Heart right ventricle (tissue), 16 donors: ENCODE results near the gene KNOP1. TPM values are rescaled to one million over a fixed set of nuclear protein-coding genes. Genes with fewer than 3 reads are reported as not detected.

Experiments
- ATAC-seq, 8 donors: fragments of 200-7000 bp; cut with Tn5 transposase; one replicate each; pipeline ENCODE4 v1.9.1; 2020; ENCODE audit warnings: mild to moderate bottlenecking in 8 of 8, moderate library complexity in 8 of 8, moderate number of reproducible peaks in 1 of 8
- DNase-seq, 2 donors: peaks; one replicate each; pipeline ENCODE4 v3.0.0-alpha.2; 2020
- H3K27ac ChIP-seq, 10 donors: fragments of 200-600 bp; sonication (generic) in 2 of 10; one replicate each; pipeline versions ENCODE4 v1.5.0 to v1.8.0; 2020 to 2022; ENCODE audit warnings: mild to moderate bottlenecking in 3 of 10
- H3K27me3 ChIP-seq, 7 donors: fragments of 200-600 bp; one replicate each; pipeline ENCODE4 v1.8.0; 2021 to 2022; ENCODE audit warnings: mild to moderate bottlenecking in 2 of 7
- H3K36me3 ChIP-seq, 9 donors: fragments of 200-600 bp; sonication (generic) in 1 of 9; one replicate each; pipeline versions ENCODE4 v1.5.0 to v1.8.0; 2020 to 2022; ENCODE audit warnings: mild to moderate bottlenecking in 2 of 9
- H3K4me1 ChIP-seq, 9 donors: fragments of 200-600 bp; sonication (generic) in 1 of 9; one replicate each; pipeline versions ENCODE4 v1.5.0 to v1.8.0; 2020 to 2022; ENCODE audit warnings: mild to moderate bottlenecking in 4 of 9
- H3K4me3 ChIP-seq, 10 donors: fragments of 200-600 bp; sonication (generic) in 2 of 10; one replicate each; pipeline versions ENCODE4 v1.5.0 to v1.8.0; 2020 to 2022; ENCODE audit warnings: mild to moderate bottlenecking in 7 of 10, moderate library complexity in 2 of 10
- H3K9me3 ChIP-seq, 11 donors: fragments of 200-600 bp in 10 of 11; sonication (generic) in 2 of 11; one replicate each; pipeline versions ENCODE4 v1.5.0 to v1.8.0; 2013 to 2022; ENCODE audit warnings: mild to moderate bottlenecking in 2 of 11, control low read depth in 1 of 11, moderate library complexity in 1 of 11
- CTCF ChIP-seq, 9 donors: fragments of 200-600 bp; sonication (generic) in 2 of 9; IDR thresholded peaks; one replicate each; pipeline versions ENCODE4 v1.5.0 to v1.8.0; 2021 to 2022; ENCODE audit warnings: antibody characterized with exemption in 9 of 9, mild to moderate bottlenecking in 5 of 9, moderate library complexity in 1 of 9
- WGBS, 2 donors: extraction: QIAGEN DNeasy Blood & Tissue Kit; methylation state at CpG; one replicate each; pipeline ENCODE4 v1.1.7; 2013; ENCODE audit warnings: inconsistent platforms in 1 of 2; 5-methylcytosine and 5-hydroxymethylcytosine counted together
- intact Hi-C, 10 donors: fragments of 100-400 bp; cut with DNase I; formaldehyde crosslinking; loops; one replicate each; pipeline versions ENCODE4 v1.11.1 to v1.14.2; 2022
- polyA plus RNA-seq, 2 donors: library from polyadenylated mRNA; stranded (reverse); fragments of 200-250 nt; gene quantifications; one replicate each; pipeline ENCODE4 v1.2.3, GENCODE V29; 2013
- total RNA-seq, 10 donors: library from RNA; stranded (reverse); fragmentation: NEBNext Ultra II Directional in 3 of 10; extraction: Animal tissue kit (Norgen Biotek cat#: 25700) in 3 of 10; gene quantifications; one replicate each; pipeline versions ENCODE4 v1.2.1 to v1.2.4, GENCODE V29; 2021 to 2023
- donor health status: Arrhythmogenic right ventricular cardiomyopathy.
- donor health status: ischemic (EF 13 %, LVEDD 7.1; RV severe dilation, severe dysfunction).
- donor health status: healthy with polysubstance abuse.
- donor health status: DM: no; HTN: yes; CAD: no.
- donor health status: DM: no; HTN: no; CAD: no.
- donor health status: ischemic (EF 25% LVEDD 6.9; RV normal size, moderate dysfunction).
- donor health status: ischemic (EF 25% LVEDD 5.7; RV mildly dilated, moderate dysfunction).
- donor health status: healthy.
- donor health status: DM: yes; HTN: yes; CAD: no.
- donor health status: Ischemic cardiomyopathy.
- donor health status: ischemic (EF 35%, LVEDD 5.7; RV mildly dilated, moderate dysfunction).
- donor health status: nonischemic (EF 11% LVEDD 7.7; RV severe dilation, severe dysfunction).
- donor health status: DM: yes; HTN: yes; CAD: no.
- donor health status: PGD.
- donor health status: ischemic (EF 29% LVEDD 5.4; RV normal size, mild dysfunction).
- donor health status: nonischemic (EF 23%, LVEDD 6.1; RV moderate dilation, normal function).

KNOP1 gene
- total and polyA plus RNA-seq, 12 donors: 4.5 to 25.7 (median 6.7) TPM

- DNase-seq (no peak), ATAC-seq (no peak)
- Histone ChIP-seq H3K27ac (no peak overlapping the region), H3K27me3 (no peaks in the 10 kb centered on the region), H3K4me1 (peaks cover 0 to 56% (median 43%) of the 10 kb centered on the region in 9 donors), H3K36me3 (peaks cover 0 to 50% (median 7%) of the 10 kb centered on the region in 9 donors), H3K4me3 (no peak overlapping the region), H3K9me3 (no peaks in the 10 kb centered on the region)
- intact Hi-C loops: loop anchor here in 3 of 10 donors (5.0 to 10.0 kb wide), 3 partner anchors 69 to 171 kb away; partner anchors contain the start of gene GPRC5B (in 1 of the 3)
- WGBS, 2 donors: 94 to 96% methylated on average over 6 of the region's 6 CpGs
- TF ChIP-seq CTCF (IDR thresholded peaks at IDR 0.05): no peak
Observed at GRCh38 chr16:19713697-19714096, 4.3 kb downstream of the KNOP1 start.

GRCh38 chr16:19712418-19713058 is 5.5 kb downstream of the KNOP1 start:
- Histone ChIP-seq H3K4me1 (peaks cover 0 to 63% (median 43%) of the 10 kb centered on the region in 9 donors), H3K4me3 (no peak overlapping the region), H3K27ac (peak overlapping the region in 1 of 10 donors; percentile 76), H3K27me3 (no peaks in the 10 kb centered on the region), H3K36me3 (peaks cover 0 to 55% (median 7%) of the 10 kb centered on the region in 9 donors), H3K9me3 (no peaks in the 10 kb centered on the region)
- no peak for TF ChIP-seq CTCF (IDR thresholded peaks at IDR 0.05)
- no peak for DNase-seq
- no peak for ATAC-seq
- WGBS, 2 donors: 90 to 95% methylated on average over 11 of the region's 11 CpGs
- intact Hi-C loops: loop anchor here in 3 of 10 donors (5.0 to 10.0 kb wide), 3 partner anchors 68 to 172 kb away; partner anchors contain the start of gene GPRC5B (in 1 of the 3)

- peaks cover 0 to 62% (median 7%) of the 10 kb centered on the region in 9 donors for H3K36me3 ChIP-seq
- no peaks in the 10 kb centered on the region for H3K27me3 ChIP-seq
- peak overlapping the region in 9 of 10 donors; percentile 52 to 87 (median 76) for H3K27ac ChIP-seq
- H3K9me3 ChIP-seq: no peaks in the 10 kb centered on the region
- DNase-seq (no peak), ATAC-seq (no peak)
- H3K4me3 ChIP-seq: no peak overlapping the region
- WGBS, 2 donors: 90 to 97% methylated on average over 12 of the region's 12 CpGs
- H3K4me1 ChIP-seq: peaks cover 0 to 55% (median 37%) of the 10 kb centered on the region in 9 donors
- no peak for TF ChIP-seq CTCF (IDR thresholded peaks at IDR 0.05)
- intact Hi-C loops: loop anchor here in 3 of 10 donors (5.0 to 10.0 kb wide), 3 partner anchors 67 to 173 kb away; partner anchors contain the start of gene GPRC5B (in 1 of the 3)
Observed at GRCh38 chr16:19711643-19712042, 6.4 kb downstream of the KNOP1 start.

DNA sequence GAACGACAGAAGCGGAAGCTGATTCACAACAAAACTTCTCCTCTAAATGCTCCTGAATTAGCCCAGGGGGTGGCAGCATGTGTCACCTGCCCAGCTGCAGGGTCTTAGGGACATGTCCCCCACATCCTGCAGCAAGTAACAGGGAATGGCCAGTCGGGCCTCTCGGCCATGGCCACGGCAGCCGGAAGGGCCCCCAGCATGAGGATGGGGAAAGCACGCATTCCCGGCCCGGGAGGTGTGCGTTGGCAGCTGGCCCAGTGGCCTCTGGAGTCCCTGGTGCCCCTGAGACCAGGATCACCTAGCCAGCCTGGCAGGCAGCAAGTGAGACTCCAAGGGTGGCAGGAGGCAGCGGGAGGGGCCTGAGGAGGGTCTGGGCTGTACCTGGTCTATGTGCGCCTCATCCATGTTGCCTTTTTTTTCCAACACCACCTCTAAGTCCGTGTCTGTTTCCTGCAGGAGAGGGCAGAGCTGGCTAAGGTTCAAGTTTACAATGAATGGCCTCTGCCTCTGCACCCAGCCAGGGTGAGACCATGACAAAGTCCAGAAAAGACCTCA is 7.0 kb downstream of the KNOP1 start:
- intact Hi-C loops: loop anchor here in 3 of 10 donors (5.0 to 10.0 kb wide), 3 partner anchors 66 to 174 kb away; partner anchors contain the start of gene GPRC5B (in 1 of the 3)
- Histone ChIP-seq H3K27ac (peak overlapping the region; percentile 52 to 87 (median 76)), H3K4me3 (peak overlapping the region in 1 of 10 donors; percentile 9), H3K36me3 (peaks cover 0 to 68% (median 7%) of the 10 kb centered on the region in 9 donors), H3K9me3 (no peaks in the 10 kb centered on the region), H3K4me1 (peaks cover 0 to 49% (median 31%) of the 10 kb centered on the region in 9 donors), H3K27me3 (no peaks in the 10 kb centered on the region)
- peak in 6 of 8 donors; percentile 4 to 31 (median 16) for ATAC-seq
- WGBS, 2 donors: 61 to 65% methylated on average over 13 of the region's 13 CpGs
- no peak for TF ChIP-seq CTCF (IDR thresholded peaks at IDR 0.05)
- DNase-seq: peak in 1 of 2 donors; percentile 28
